Measurements from ENCODE around the gene ERGIC3.

- no peak for TF ChIP-seq EZH2phosphoT487 (IDR thresholded peaks at IDR 0.05; ENCODE audit: insufficient read depth, low read depth)
- TF ChIP-seq EZH2 (IDR thresholded peaks at IDR 0.05; ENCODE audit: insufficient read depth, poor library complexity, severe bottlenecking): no peak
These were observed 44.6 kb upstream of the ERGIC3 start for GRCh38 chr20:35497320-35497719.
